ENCODE measurements around the gene DNAJC4.

Gene DNAJC4, protein sequence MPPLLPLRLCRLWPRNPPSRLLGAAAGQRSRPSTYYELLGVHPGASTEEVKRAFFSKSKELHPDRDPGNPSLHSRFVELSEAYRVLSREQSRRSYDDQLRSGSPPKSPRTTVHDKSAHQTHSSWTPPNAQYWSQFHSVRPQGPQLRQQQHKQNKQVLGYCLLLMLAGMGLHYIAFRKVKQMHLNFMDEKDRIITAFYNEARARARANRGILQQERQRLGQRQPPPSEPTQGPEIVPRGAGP

DNA sequence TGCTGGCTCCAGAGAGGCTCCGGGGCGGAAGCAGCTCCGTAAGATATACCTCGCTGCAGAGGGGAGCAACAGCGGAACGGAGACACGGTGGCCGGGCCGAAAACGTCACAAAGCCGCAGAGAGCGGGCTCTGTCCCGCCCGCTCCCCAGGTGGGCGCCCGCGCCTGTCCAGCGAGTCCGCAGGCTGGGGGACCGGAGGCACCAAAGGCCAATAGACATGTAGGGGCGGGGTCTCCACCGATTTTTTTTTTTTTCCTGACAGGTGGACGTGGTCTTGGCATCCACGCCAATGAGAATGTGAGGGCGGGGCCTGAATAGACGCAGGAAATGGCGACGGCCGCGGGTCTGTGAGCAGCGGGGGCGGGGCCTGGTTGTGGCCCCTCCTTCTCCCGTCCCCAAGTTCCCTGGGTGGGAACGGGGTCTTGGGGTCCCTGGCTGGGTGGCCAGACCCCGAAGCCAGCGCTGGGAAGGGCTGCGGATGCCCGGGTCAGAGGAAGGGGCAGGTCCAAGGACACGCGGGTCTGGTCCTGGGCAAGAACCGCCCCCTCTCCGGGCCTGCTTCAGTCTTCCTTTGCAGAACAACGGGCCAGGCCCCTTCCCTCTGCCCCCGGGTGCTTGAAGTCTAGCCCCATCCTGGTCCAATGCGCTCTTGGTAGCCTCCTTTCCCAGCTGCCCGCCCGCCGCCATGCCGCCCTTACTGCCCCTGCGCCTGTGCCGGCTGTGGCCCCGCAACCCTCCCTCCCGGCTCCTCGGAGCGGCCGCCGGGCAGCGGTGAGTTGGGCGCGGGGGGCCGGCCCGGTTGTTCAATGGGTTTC is at the start of gene DNAJC4:
DNAJC4 (plus strand) TSS at position 378 of the 814 bp plus-strand sequence; CDS start at position 685, 307 bp downstream.
- TF ChIP-seq, protein P1, sequence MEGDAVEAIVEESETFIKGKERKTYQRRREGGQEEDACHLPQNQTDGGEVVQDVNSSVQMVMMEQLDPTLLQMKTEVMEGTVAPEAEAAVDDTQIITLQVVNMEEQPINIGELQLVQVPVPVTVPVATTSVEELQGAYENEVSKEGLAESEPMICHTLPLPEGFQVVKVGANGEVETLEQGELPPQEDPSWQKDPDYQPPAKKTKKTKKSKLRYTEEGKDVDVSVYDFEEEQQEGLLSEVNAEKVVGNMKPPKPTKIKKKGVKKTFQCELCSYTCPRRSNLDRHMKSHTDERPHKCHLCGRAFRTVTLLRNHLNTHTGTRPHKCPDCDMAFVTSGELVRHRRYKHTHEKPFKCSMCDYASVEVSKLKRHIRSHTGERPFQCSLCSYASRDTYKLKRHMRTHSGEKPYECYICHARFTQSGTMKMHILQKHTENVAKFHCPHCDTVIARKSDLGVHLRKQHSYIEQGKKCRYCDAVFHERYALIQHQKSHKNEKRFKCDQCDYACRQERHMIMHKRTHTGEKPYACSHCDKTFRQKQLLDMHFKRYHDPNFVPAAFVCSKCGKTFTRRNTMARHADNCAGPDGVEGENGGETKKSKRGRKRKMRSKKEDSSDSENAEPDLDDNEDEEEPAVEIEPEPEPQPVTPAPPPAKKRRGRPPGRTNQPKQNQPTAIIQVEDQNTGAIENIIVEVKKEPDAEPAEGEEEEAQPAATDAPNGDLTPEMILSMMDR (IDR thresholded peaks at IDR 0.05; ENCODE audit: extremely low read depth, insufficient read depth, missing control alignments) = no peak
- in situ Hi-C loops (cut with MboI; ENCODE audit: low pct_unique_long_range_greater_than_20kb, low sequenced_read_pairs, unreplicated experiment) = no loop called here
- DNase-seq (ENCODE audit: low spot score) = peak; percentile 93

DNA sequence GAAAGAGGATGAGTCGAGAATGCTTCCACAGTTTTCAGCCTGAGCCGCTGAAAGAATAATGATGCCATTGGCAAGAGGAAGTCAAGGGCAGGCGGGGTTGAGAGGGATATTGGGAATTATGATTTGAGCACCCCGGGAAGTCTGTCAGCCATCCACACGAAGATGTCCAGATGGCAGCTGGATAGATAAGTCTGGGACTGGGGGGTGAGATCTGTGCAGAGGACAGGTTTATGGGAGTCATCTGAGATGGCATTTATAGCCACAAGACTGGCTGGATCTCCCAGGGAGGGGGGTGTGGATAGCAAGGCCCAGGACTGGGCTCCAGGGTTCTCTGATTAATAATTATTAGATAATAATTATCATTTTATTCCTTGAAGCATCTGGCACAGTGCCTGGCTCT is 49.5 kb upstream of the DNAJC4 start:
- in situ Hi-C loops (cut with MboI; ENCODE audit: low pct_unique_long_range_greater_than_20kb, low sequenced_read_pairs, unreplicated experiment) = no loop called here
- no peak for DNase-seq (ENCODE audit: low spot score)
- TF ChIP-seq, protein P1 (IDR thresholded peaks at IDR 0.05; ENCODE audit: extremely low read depth, insufficient read depth, missing control alignments) = no peak

DNA sequence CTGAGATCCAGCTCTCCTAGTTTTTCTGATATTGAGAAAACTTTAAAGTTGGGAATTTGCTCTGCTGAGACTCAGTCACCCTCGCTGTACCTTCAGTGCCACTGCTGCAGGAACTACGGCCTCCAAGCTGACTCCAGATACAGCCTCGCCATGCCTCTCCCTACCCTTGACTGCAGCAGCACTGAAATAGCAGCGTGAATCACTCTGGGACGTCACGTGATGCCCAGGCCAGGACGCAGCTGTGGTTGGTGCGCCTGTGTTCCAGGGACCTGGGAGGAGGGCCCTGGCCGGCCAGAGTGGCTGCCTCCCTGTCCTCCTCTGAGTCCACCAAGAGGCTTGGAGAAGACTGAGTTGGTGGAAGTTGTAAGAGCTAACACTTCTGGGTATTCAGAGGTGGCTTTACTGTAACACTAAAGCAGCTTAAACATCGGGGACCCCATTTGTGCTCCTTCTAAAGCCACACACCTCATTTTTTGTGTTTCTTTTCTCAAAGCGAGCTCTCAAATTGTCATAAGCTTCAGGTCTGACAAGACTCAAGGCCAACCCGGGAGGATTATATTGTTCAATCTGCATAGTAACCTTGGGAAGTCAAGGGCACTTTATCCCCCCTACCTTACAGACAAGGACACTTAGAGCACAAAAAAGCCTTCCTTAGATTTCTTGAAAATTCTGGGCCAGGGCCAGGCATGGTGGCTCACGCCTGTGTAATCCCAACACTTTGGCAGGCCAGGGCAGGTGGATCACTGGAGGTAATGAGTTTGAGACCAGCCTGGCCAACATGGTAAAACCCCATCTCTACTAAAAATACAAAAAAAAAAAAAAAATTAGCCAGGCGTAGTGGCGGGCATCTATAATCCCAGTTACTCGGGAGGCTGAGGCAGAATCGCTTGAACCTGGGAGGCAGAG is 48.6 kb upstream of the DNAJC4 start:
- peak; percentile 60 for DNase-seq (ENCODE audit: low spot score)
- TF ChIP-seq, protein P1 (IDR thresholded peaks at IDR 0.05; ENCODE audit: extremely low read depth, insufficient read depth, missing control alignments) = no peak
- in situ Hi-C loops (cut with MboI; ENCODE audit: low pct_unique_long_range_greater_than_20kb, low sequenced_read_pairs, unreplicated experiment) = no loop called here

DNA sequence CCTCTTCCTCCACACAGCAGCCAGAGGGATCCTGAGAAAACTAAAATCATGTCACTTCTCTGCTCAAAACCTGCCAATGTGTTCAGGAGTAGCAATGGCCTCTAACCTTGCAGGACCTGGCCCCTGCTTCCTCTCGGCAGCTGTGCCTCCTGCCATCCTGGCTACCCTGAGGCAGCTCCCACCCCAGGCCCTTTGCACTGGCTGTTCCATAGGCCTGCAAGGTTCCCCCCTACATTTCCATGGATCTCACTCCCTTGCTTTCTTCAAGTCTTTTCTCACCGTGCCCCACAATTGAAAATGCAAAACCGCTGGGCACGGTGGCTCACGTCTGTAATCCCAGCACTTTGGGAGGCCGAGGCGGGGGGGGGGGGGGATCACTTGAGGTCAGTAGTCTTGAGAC is 46.5 kb upstream of the DNAJC4 start:
- in situ Hi-C loops (cut with MboI; ENCODE audit: low pct_unique_long_range_greater_than_20kb, low sequenced_read_pairs, unreplicated experiment) = no loop called here
- TF ChIP-seq, protein P1 (IDR thresholded peaks at IDR 0.05; ENCODE audit: extremely low read depth, insufficient read depth, missing control alignments) = no peak
- no peak for DNase-seq (ENCODE audit: low spot score)

DNA sequence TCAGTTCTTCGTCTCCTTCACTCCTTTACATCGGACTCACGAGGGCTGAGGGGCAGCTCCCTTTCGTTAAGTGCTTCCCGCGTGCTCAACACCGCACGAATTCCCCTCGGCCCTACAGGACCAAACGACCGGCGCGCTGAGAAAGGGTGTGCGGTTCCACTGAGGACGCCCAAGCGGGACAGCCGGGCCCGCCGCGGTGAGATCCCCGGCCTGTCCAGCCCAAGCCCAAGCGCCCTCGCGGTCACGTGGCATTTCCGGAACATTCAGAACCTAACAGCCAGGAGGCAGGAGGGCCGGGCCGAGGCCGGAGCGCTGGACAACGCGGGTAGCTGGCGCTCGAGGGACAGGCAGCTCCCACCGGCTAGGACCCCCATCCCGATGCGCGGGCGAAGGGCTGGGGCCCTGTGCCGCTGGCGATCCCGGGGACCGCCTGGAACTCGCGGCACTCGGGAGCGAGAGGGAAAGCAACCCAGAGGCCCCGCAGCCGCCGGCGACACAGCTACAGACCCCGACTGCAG is 45.1 kb upstream of the DNAJC4 start:
- TF ChIP-seq, protein P1 (IDR thresholded peaks at IDR 0.05; ENCODE audit: extremely low read depth, insufficient read depth, missing control alignments) = no peak
- DNase-seq (ENCODE audit: low spot score) = peak; percentile 63
- in situ Hi-C loops (cut with MboI; ENCODE audit: low pct_unique_long_range_greater_than_20kb, low sequenced_read_pairs, unreplicated experiment) = no loop called here
